Stimulated activated CD8-positive, alpha-beta memory T cell treated with anti-CD3 and anti-CD28 coated beads, Interleukin-12 subunit alpha, Interleukin-12 subunit beta, amount 100 ng/mL, for 1 hour (primary cell): ENCODE data around the gene BAIAP2.

ENCODE experiments used
- DNase-seq: peaks from one replicate; pipeline ENCODE4 v3.0.0-alpha.2; 2020; ENCODE audit warnings: low read depth

The BAIAP2 gene

GRCh38 chr17:81127526-81128177 is 92.7 kb downstream of the BAIAP2 start:
- no peak for DNase-seq

- DNase-seq: no peak
Observed at GRCh38 chr17:81128338-81128737, 93.4 kb downstream of the BAIAP2 start.

DNA sequence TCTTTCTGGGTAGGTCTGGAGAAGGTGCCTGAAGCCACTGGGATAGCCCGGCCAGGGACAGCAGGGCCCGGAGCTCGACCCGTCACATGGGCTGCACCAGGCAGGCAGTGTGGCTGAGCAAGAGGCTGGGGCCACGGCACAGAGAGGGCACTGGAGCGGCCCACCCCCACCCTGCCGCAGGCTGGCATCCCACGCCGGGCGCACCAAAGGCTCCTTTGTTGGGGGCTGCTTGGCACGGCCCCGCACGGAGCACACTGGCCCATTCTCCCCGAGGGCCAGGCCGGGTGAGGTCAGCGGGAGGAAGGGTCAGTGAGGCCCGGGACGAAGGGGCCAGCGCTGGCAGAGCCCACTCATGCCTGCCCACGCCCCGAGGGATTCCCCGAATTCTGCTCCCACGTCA is 93.8 kb downstream of the BAIAP2 start:
- DNase-seq: no peak

GRCh38 chr17:81129289-81129688 is 94.3 kb downstream of the BAIAP2 start:
- no peak for DNase-seq

GRCh38 chr17:81129711-81130367 is 94.9 kb downstream of the BAIAP2 start:
- DNase-seq: no peak

GRCh38 chr17:81130385-81131361 is 95.7 kb downstream of the BAIAP2 start:
- DNase-seq: no peak

DNA sequence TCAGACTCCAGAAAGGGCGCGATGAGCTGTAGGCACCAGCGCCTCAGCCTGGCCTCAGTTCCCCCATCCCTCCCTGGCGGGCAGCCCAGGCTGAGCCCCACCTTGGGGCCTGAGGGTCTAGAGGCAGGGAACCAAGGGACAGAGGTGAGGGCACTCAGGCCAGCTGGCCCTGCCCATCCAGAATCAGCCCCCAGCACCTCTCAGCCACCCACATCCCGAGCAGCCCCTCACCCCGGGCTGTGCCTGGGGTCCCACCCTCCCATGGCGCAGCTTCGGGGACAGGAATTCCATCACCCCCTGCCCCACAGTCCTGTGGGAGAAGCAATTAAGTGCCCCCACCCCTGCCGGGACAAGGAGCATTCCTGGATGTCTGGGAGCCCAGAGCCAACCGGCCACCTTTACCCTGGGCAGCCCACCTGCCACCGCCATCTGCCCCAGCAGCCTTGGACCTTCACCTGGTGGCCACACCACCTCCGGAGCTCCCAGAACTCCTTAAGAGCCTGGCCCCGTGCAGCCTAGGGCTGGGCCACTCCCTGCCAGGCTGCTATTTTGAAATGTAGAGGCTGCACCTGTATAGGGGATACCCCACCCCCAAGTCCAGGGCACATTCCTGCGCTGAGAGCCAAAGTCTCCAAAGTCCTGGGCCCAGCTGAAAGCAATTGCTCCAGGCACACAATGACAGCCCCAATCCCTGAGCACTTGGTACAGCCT is 96.7 kb downstream of the BAIAP2 start:
- DNase-seq: no peak

- DNase-seq: no peak
Observed at GRCh38 chr17:81132197-81132540, 97.2 kb downstream of the BAIAP2 start.

DNA sequence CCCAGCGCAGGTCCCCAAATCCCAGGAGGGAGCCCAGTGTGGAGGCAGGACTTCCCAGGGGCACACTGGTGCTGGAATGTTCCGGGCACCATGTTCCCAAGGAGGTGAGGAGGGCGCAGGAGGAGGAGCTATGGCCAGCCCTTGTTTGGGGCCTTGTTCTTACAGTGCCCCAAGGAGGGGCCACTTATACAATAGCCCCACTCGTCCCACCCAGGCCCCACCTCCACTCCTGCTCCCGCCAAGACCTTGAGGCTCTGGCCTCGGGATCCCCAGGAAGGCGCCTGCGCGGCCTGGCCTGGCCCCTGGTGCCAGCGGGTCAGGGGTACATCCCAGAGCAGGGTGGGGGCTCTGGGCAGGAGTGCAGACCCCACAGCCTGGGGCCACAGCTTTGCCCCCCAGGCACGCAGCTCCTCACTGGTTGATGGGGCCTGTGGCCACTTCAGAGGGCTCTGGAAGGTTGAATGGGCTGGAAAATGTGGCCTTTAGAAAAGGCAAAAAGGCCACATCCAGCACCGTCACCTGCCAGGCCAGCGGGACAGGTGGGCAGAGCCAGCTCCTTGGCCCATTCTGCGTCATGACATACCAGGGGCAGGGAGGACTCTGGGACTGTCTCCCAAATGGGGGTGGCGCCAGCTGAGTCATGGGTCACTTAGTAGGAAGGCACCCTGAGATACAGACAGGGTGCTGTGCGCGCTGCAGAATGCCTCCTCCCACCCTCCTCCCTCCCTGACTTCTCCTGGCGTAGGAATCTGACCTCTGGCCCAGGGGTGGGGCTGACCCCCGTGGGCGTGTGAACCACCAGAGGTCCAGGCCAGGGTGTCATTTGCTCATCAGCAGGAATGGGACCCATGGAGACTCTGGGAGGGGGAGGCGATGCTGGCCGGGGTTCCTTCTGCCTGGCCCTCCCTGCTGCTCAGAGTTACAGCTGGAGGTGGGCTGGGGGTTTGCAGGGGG is 98.1 kb downstream of the BAIAP2 start:
- no peak for DNase-seq

DNA sequence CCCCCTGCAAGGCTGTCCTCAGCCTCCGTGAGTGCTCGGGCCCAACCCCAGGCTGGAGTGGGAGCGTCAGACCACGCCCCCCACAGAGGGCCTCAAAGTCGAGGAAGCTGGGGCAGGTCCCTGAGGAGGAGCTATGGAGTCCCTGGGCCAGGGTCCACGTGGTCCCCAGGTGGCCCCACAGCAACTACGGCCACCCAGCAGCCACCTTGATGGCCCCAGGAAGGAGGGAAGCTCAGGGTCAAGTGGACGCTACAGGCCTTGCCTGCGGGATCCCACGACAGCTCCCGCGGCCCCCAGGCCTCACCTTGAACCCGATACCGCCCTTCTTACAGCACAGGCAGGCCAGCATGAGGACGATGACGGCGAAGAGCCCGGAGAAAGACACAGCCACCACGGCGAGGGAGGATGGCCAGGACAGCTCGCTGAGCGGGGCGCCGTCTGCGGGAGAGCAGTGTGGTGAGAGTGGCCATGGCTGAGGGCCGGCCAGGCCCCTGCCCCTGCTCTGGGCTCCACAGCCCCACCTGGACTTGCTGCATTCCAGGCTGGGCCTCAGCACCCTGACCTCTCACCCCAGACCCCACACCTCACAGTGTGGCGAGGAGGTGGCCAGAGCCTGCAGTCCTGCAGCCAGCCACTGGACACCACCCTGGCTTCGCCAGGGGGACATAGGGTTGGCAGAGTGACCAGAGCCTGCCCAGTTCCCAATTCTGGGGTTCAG is 99.3 kb downstream of the BAIAP2 start:
- DNase-seq: no peak

GRCh38 chr17:81135505-81136278 is 100.7 kb downstream of the BAIAP2 start:
- no peak for DNase-seq

- no peak for DNase-seq
Observed at GRCh38 chr17:81136366-81136765, 101.4 kb downstream of the BAIAP2 start.

DNA sequence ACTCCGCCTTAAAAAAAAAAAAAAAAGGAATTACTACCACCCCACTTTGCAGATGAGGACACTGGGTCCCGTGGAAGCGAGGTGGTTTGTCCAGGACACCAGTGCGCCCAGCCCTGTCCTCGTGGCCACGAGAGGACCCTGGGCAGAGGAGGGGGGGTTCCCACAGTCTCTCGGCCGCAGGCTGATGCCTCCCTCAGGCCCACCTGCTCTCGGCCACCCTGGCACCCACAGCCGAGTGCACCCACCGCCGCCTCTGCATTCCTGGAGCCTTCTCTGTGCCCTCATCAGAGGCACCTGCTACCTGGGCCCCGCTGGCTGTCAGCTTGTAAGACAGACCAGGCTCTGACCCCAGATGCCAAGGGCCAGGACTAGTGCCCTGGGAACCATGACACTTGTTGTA is 102.3 kb downstream of the BAIAP2 start:
- no peak for DNase-seq

DNA sequence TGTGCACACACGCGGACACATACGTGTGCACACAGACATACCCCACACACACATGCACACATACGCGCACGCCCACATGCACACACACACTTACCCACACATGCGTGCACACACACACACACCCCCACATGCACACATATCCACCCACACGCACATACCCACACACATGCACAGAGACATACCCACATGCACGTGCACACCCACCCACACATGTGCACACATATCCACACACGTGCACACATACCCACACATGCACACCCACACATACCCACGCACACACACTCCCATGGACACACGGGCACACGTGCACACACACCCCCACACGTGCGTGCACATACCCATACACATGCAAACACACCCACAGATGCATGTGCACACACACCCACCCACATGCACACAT is 103.1 kb downstream of the BAIAP2 start:
- DNase-seq: no peak

DNA sequence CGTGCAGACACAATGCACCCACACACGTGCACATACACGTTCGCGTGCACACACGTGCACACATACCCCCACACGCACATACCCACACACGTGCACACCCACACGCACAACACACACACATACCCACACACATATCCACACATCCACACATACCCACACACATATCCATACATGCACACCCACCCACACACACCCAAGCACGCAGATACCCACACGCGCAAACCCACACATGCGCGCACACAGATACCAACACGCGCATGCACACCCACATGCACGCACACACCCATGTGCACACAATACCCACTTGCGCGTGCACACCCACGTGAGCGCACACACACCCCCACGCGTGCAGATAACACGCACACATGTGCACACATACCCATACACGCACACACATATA is 103.5 kb downstream of the BAIAP2 start:
- DNase-seq: no peak

DNA sequence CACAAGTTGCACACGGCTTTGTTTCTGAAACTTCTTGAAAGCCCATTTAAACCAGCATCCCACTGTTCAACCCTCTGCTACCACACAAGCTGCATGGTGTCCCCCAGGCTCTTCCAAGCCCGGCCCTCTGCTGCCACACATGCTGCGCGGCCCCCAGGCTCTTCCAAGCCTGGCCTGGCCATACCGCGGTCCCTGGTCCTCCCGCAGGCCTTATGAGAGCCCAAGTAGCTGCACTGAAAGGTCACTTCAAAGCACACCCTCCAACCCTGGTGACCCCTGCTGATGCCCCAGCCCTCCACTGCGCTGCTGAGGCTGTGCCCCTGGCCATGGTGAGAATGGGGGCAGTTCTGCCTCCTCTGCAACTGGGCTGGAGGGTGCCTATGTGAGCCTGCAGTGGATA is 104.5 kb downstream of the BAIAP2 start:
- DNase-seq: no peak

DNA sequence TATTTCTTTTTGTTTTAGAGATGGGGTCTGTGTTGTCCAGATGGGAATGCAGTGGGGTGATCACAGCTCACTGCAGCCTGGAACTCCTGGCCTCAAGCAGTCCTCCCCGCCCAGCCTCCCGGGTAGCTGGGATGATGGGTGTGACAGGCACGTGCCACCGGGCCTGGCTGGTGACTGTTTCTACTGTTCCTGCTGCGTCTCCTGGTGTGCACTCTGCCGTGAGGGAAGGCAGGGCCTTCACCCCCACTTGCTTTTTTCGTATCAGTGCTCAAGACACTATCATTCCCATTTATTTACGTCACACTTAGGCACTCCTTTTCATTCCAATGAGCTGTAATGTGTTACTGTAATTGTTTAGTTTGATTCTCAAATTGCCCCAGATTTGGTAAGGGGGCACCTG is 105.1 kb downstream of the BAIAP2 start:
- DNase-seq: no peak

DNA sequence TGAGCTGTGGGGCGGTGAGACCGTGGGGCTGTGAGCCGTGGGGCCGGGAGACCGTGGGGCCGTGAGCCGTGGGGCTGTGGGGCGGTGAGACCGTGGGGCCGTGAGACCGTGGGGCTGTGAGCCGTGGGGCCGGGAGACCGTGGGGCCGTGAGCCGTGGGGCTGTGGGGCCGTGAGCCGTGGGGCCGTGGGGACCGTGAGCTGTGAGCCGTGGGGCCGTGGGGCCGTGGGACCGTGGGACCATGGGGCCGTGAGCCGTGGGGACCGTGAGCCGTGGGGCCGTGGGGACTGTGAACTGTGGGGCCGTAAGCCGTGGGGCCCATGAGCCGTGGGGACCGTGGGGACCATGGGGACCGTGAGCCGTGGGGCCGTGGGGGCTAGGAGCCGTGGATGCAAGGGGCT is 105.7 kb downstream of the BAIAP2 start:
- DNase-seq: no peak

- peak; percentile 28 for DNase-seq
Observed at GRCh38 chr17:81142301-81143199, 107.6 kb downstream of the BAIAP2 start.
